Karpas-422 (cell line): ENCODE measurements around the gene SAMD4B. TPM values are rescaled to one million over a fixed set of nuclear protein-coding genes. Genes with fewer than 3 reads are reported as not detected.
"Not testable (repeated sequence)": the region's sequence is repeated elsewhere in the genome, so short reads cannot be mapped to it uniquely, and the experiment has no call there.

Experiments used
- DNase-seq: peaks from one replicate; pipeline ENCODE4 v3.0.0-alpha.2; 2015
- H2AFZ ChIP-seq: fragments of 200-600 bp; sonication (generic); 2 replicates; pipeline ENCODE4 v1.6.1; 2014; ENCODE audit warnings: antibody characterized with exemption, low read length, mixed read lengths
- H3K27ac ChIP-seq: fragments of 200-600 bp; sonication (generic); 2 replicates; pipeline ENCODE4 v1.5.1; 2014; ENCODE audit warnings: mild to moderate bottlenecking, low read length, moderate library complexity
- H3K27me3 ChIP-seq: fragments of 200-600 bp; sonication (generic); 2 replicates; pipeline ENCODE4 v1.6.1; 2014; ENCODE audit warnings: low read length, mixed read lengths
- H3K36me3 ChIP-seq: fragments of 200-600 bp; sonication (generic); 2 replicates; pipeline ENCODE4 v1.6.1; 2014; ENCODE audit warnings: low read length, mixed read lengths; ENCODE audit not compliant: insufficient read depth
- H3K4me1 ChIP-seq: fragments of 200-600 bp; sonication (generic); 2 replicates; pipeline ENCODE4 v1.6.1; 2014; ENCODE audit warnings: mild to moderate bottlenecking, low read length, mixed read lengths
- H3K4me2 ChIP-seq: fragments of 200-600 bp; sonication (generic); 2 replicates; pipeline ENCODE4 v1.6.1; 2014; ENCODE audit warnings: low read length, low read depth, mild to moderate bottlenecking; ENCODE audit not compliant: poor library complexity, severe bottlenecking
- H3K4me3 ChIP-seq: fragments of 200-600 bp; sonication (generic); 2 replicates; pipeline ENCODE4 v1.5.1; 2014; ENCODE audit warnings: mild to moderate bottlenecking, antibody characterized with exemption, low read length, mixed read lengths
- H3K79me2 ChIP-seq: fragments of 200-600 bp; sonication (generic); 2 replicates; pipeline ENCODE4 v1.6.1; 2014; ENCODE audit warnings: mild to moderate bottlenecking, low read length, mixed read lengths
- H3K9ac ChIP-seq: fragments of 200-600 bp; sonication (generic); 2 replicates; pipeline ENCODE4 v1.6.0; 2014; ENCODE audit warnings: low read length
- H3K9me2 ChIP-seq: fragments of 200-600 bp; sonication (generic), shearing (Covaris generic); replicated peaks from 2 replicates; pipeline ENCODE4 v1.6.0; 2014; ENCODE audit warnings: mild to moderate bottlenecking, low read length, moderate library complexity; ENCODE audit not compliant: insufficient read depth
- H3K9me3 ChIP-seq: fragments of 300-700, 200-600 bp; sonication (generic); 2 replicates; pipeline ENCODE4 v1.6.1; 2014; ENCODE audit warnings: low read length, mixed read lengths
- H4K20me1 ChIP-seq: fragments of 200-600 bp; sonication (generic); 2 replicates; pipeline ENCODE4 v1.6.1; 2014; ENCODE audit warnings: mild to moderate bottlenecking, antibody characterized with exemption, low read length, low read depth; ENCODE audit not compliant: insufficient read depth
- total RNA-seq: library from RNA; depleted of rRNA; stranded (reverse); fragments of >200 nt; shearing (Covaris generic); gene quantifications from 2 replicates; pipeline ENCODE4 v1.2.3, GENCODE V29; 2014; ENCODE audit warnings: low replicate concordance

SAMD4B gene
- total RNA-seq, 1 experiment from 2014 or later, result 50.9 TPM

DNA sequence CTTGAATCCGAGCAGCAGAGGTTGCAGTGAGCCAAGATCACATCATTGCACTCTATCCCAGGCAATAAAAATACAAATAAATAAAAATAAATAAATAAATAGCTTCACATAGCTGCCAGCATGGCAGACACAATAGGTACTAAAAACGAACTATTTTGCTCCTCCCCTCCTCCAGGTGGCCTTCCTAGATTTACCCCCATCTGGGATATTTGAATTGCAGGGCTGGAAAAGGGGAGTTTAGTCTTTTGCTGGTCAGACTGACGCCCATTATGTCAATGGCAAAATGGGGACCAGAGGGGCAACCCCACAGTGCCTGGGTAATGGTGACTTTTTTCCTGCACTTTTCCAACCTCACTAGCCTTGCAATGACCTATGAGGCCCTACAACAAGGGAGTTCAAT, 5.7 kb upstream of the SAMD4B start:
- H3K27me3 ChIP-seq, result no peaks in the 10 kb centered on the region
- H3K79me2 ChIP-seq, result no peaks in the 10 kb centered on the region
- H4K20me1 ChIP-seq, result no peaks in the 10 kb centered on the region
- peaks cover 7% of the 10 kb centered on the region for H3K4me1 ChIP-seq
- no peaks in the 10 kb centered on the region for H3K36me3 ChIP-seq
- H3K4me2 ChIP-seq, result no peak overlapping the region
- H3K27ac ChIP-seq, result no peak overlapping the region
- H3K9me3 ChIP-seq, result no peaks in the 10 kb centered on the region
- H3K4me3 ChIP-seq, result no peak overlapping the region
- no peak overlapping the region for H2AFZ ChIP-seq
- DNase-seq, result no peak
- no peak overlapping the region for H3K9ac ChIP-seq
- no peaks in the 10 kb centered on the region for H3K9me2 ChIP-seq

DNA sequence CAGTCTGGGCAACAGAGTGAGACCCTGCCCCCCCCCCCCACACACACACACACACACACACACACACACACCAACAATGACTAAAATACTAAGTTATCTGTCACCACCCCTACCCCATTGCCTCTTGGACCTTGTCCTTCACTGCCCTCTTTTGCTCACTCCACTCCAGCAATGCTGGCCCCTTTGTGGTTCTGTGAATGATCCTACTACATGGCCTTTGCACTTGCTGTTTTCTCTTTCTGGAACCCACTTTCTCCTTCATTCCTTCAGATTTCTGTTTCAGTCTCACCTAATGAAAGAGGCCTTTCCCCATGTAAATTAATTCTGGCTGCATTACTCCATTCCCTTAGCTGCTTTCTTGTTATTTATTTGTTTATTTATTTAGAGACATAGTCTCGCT, 2.5 kb upstream of the SAMD4B start:
- Histone ChIP-seq H4K20me1 (no peaks in the 10 kb centered on the region; the same call in 1 of the 2 replicates), H3K79me2 (peaks cover 21% of the 10 kb centered on the region), H3K9me3 (no peaks in the 10 kb centered on the region), H3K4me1 (peaks cover 24% of the 10 kb centered on the region), H3K9ac (no peak overlapping the region), H2AFZ (no peak overlapping the region), H3K4me2 (no peak overlapping the region), H3K27me3 (no peaks in the 10 kb centered on the region), H3K36me3 (no peaks in the 10 kb centered on the region), H3K4me3 (no peak overlapping the region), H3K27ac (no peak overlapping the region), H3K9me2 (no peaks in the 10 kb centered on the region)
- no peak for DNase-seq

- not testable (repeated sequence) for H3K4me2 ChIP-seq, H3K27me3 ChIP-seq, H3K9me2 ChIP-seq, DNase-seq, H3K4me3 ChIP-seq, H3K36me3 ChIP-seq, H2AFZ ChIP-seq, H3K9ac ChIP-seq, H4K20me1 ChIP-seq, H3K9me3 ChIP-seq, H3K27ac ChIP-seq
- peaks cover 26% of the 10 kb centered on the region for H3K79me2 ChIP-seq
- peaks cover 29% of the 10 kb centered on the region for H3K4me1 ChIP-seq
Observed at GRCh38 chr19:39340156-39340555, 2.1 kb upstream of the SAMD4B start.

- no peaks in the 10 kb centered on the region for H3K36me3 ChIP-seq
- peak overlapping the region; percentile 84 for H3K4me2 ChIP-seq
- H3K9me2 ChIP-seq, result no peaks in the 10 kb centered on the region
- no peak overlapping the region for H3K27ac ChIP-seq
- peak overlapping the region; percentile 72 for H3K4me3 ChIP-seq
- no peaks in the 10 kb centered on the region for H3K9me3 ChIP-seq
- peaks cover 37% of the 10 kb centered on the region for H3K79me2 ChIP-seq
- H3K27me3 ChIP-seq, result no peaks in the 10 kb centered on the region
- DNase-seq, result no peak
- H3K9ac ChIP-seq, result peak overlapping the region; percentile 70
- no peaks in the 10 kb centered on the region; the same call in 1 of the 2 replicates for H4K20me1 ChIP-seq
- peaks cover 40% of the 10 kb centered on the region for H3K4me1 ChIP-seq
- H2AFZ ChIP-seq, result peak overlapping the region; percentile 66
Observed at GRCh38 chr19:39341129-39341718, 997 bp upstream of the SAMD4B start.

DNA sequence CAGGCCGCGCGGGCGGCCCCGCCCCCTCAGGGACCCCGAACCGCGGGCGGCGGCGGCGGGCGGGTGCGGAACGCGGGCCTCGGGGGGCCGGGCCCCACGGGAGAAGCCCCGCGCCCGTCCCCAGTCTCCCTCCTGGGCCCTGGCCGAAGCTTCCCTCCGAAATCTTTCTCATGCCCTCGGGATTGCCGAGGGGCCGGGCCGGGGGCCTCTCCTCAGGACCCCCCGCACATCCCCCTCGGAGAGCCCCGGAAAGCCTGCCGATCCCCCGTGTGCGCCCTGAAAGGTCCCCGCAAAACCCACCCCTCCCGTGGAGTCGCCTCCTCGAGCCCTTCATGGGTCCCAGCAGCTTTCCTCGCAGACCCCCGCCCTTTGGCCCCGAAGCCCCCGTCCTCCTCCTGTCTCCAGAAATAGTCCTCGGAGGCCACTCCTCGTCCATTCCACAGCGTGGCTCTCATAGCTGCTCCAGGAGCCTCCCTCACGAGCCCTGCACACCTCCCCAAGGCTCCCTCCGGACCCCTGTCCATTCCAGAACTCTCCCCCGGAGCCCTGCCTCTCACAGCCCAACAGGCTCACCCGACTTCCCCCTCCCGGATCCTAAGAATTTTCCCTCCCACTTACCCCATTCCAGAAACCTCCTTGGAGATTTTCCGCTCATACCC, 555 bp downstream of the SAMD4B start:
- Histone ChIP-seq H3K9ac (peak overlapping the region; percentile 98), H3K4me1 (peaks cover 43% of the 10 kb centered on the region), H3K27ac (peak overlapping the region; percentile 45), H3K9me2 (no peaks in the 10 kb centered on the region), H3K36me3 (no peaks in the 10 kb centered on the region), H4K20me1 (no peaks in the 10 kb centered on the region; the same call in 1 of the 2 replicates), H2AFZ (no peak overlapping the region), H3K27me3 (no peaks in the 10 kb centered on the region), H3K9me3 (no peaks in the 10 kb centered on the region), H3K4me3 (peak overlapping the region; percentile 92), H3K4me2 (peak overlapping the region; percentile 94), H3K79me2 (peaks cover 52% of the 10 kb centered on the region)
- DNase-seq, result no peak

GRCh38 chr19:39345956-39346355, 3.7 kb downstream of the SAMD4B start:
- Histone ChIP-seq H3K36me3 (peaks cover 6% of the 10 kb centered on the region; the same call in 1 of the 2 replicates), H3K9me2 (no peaks in the 10 kb centered on the region), H3K9me3 (no peaks in the 10 kb centered on the region), H3K79me2 (peaks cover 72% of the 10 kb centered on the region), H3K27ac (no peak overlapping the region), H4K20me1 (no peaks in the 10 kb centered on the region; the same call in 1 of the 2 replicates), H3K4me2 (no peak overlapping the region), H2AFZ (no peak overlapping the region), H3K27me3 (no peaks in the 10 kb centered on the region), H3K4me1 (peaks cover 39% of the 10 kb centered on the region), H3K4me3 (no peak overlapping the region), H3K9ac (no peak overlapping the region)
- no peak for DNase-seq

GRCh38 chr19:39347332-39348164, 5.3 kb downstream of the SAMD4B start:
- Histone ChIP-seq H3K9me3 (no peaks in the 10 kb centered on the region), H3K27me3 (no peaks in the 10 kb centered on the region), H3K4me1 (peaks cover 35% of the 10 kb centered on the region), H3K4me2 (no peak overlapping the region), H2AFZ (no peak overlapping the region), H4K20me1 (no peaks in the 10 kb centered on the region; the same call in 1 of the 2 replicates), H3K4me3 (no peak overlapping the region), H3K9ac (no peak overlapping the region), H3K9me2 (no peaks in the 10 kb centered on the region), H3K36me3 (peaks cover 17% of the 10 kb centered on the region; the same call in 1 of the 2 replicates), H3K27ac (no peak overlapping the region), H3K79me2 (peaks cover 83% of the 10 kb centered on the region)
- DNase-seq, result no peak

DNA sequence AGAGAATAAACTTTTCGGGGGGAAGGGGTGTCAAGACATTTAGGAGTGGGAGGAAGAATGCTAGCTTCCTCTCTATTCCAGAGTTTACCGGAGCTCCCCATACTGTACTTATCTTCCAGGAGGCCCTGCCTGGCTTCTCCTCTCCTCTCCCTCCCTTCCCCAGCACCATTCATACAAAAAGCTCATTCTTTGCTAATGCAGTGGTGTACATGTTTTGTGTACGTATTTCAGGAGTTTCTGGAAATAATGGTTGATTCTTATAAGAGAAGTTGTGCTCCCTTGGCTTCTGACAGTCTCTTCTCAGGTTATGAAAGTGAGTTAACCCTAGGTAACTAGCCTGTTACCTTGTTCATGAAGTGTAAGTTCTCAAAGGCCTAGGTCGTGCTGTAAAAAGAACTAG, 7.1 kb downstream of the SAMD4B start:
- no peak for DNase-seq
- no peaks in the 10 kb centered on the region for H3K9me2 ChIP-seq
- H3K4me2 ChIP-seq, result no peak overlapping the region
- no peaks in the 10 kb centered on the region for H3K27me3 ChIP-seq
- no peak overlapping the region for H3K4me3 ChIP-seq
- H3K4me1 ChIP-seq, result peaks cover 22% of the 10 kb centered on the region
- H3K27ac ChIP-seq, result no peak overlapping the region
- H3K79me2 ChIP-seq, result peaks cover 68% of the 10 kb centered on the region
- H2AFZ ChIP-seq, result no peak overlapping the region
- no peaks in the 10 kb centered on the region for H4K20me1 ChIP-seq
- no peak overlapping the region for H3K9ac ChIP-seq
- no peaks in the 10 kb centered on the region for H3K9me3 ChIP-seq
- H3K36me3 ChIP-seq, result peaks cover 23% of the 10 kb centered on the region; the same call in 1 of the 2 replicates
